Thoracic aorta (tissue), 2 donors: ENCODE data around the gene SHMT2. TPM values are rescaled to one million over a fixed set of nuclear protein-coding genes. Genes with fewer than 3 reads are reported as not detected.

ENCODE experiments used
- ATAC-seq: fragments of 150-250 bp; one replicate; pipeline ENCODE4 v1.8.0; 2017; ENCODE audit warnings: low read depth; ENCODE audit not compliant: insufficient number of reproducible peaks, low FRiP score
- DNase-seq: peaks from one replicate; pipeline ENCODE4 v3.0.0-alpha.2; 2020; ENCODE audit warnings: low spot score
- H3K27ac ChIP-seq, 2 donors: fragments of 200-600 bp; sonication (generic); 1 replicate in 1 of 2; 2 replicates in 1 of 2; pipeline ENCODE4 v1.5.1; 2016; ENCODE audit warnings: mild to moderate bottlenecking in 2 of 2, moderate library complexity in 2 of 2
- H3K27me3 ChIP-seq: fragments of 200-600 bp; sonication (generic); replicated peaks from 2 replicates; pipeline ENCODE4 v1.6.0; 2016; ENCODE audit warnings: mild to moderate bottlenecking; ENCODE audit not compliant: insufficient read depth
- H3K36me3 ChIP-seq: fragments of 200-600 bp; sonication (generic); one replicate; pipeline ENCODE4 v1.5.1; 2016
- H3K4me1 ChIP-seq, 2 donors: fragments of 200-600 bp; sonication (generic); 1 replicate in 1 of 2; 2 replicates in 1 of 2; pipeline versions ENCODE4 v1.5.1 to v1.6.0; 2016; ENCODE audit warnings: low read depth in 2 of 2, mild to moderate bottlenecking in 1 of 2; ENCODE audit not compliant: control insufficient read depth in 1 of 2
- H3K4me3 ChIP-seq: fragments of 200-600 bp; sonication (generic); 2 replicates; pipeline ENCODE4 v1.5.1; 2016; ENCODE audit warnings: mild to moderate bottlenecking
- H3K9me3 ChIP-seq: fragments of 200-600 bp; sonication (generic); 2 replicates; pipeline ENCODE4 v1.5.1; 2016
- CTCF ChIP-seq: fragments of 200-600 bp; sonication (generic); IDR thresholded peaks from one replicate; pipeline ENCODE4 v1.5.1; 2019; ENCODE audit warnings: antibody characterized with exemption
- total RNA-seq, 2 donors: library from RNA; depleted of rRNA; stranded (reverse); fragments of >200 nt; gene quantifications; one replicate each; pipeline versions ENCODE4 v1.1.0 to v1.2.3, GENCODE V29; 2016

The SHMT2 gene
- total RNA-seq, 2 donors from 2014 or later = 57.3 to 60.4 TPM

GRCh38 chr12:57223191-57224165, 6.0 kb upstream of the SHMT2 start:
- no peak for TF ChIP-seq CTCF
- no peak for DNase-seq
- H3K36me3 ChIP-seq = no peaks in the 10 kb centered on the region
- peaks cover 28% of the 10 kb centered on the region for H3K27me3 ChIP-seq
- H3K9me3 ChIP-seq = no peaks in the 10 kb centered on the region
- H3K27ac ChIP-seq = no peak overlapping the region
- H3K4me3 ChIP-seq = no peak overlapping the region
- no peak for ATAC-seq
- peaks cover 0 to 4% of the 10 kb centered on the region in 2 donors for H3K4me1 ChIP-seq

GRCh38 chr12:57224278-57224972, 5.1 kb upstream of the SHMT2 start:
- no peak for TF ChIP-seq CTCF
- DNase-seq (no peak), ATAC-seq (no peak)
- Histone ChIP-seq H3K27me3 (peaks cover 19% of the 10 kb centered on the region), H3K4me1 (peaks cover 3 to 11% of the 10 kb centered on the region in 2 donors), H3K4me3 (peak overlapping the region; percentile 42), H3K27ac (no peak overlapping the region), H3K9me3 (no peaks in the 10 kb centered on the region), H3K36me3 (no peaks in the 10 kb centered on the region)

GRCh38 chr12:57224973-57225679, 4.4 kb upstream of the SHMT2 start:
- Histone ChIP-seq H3K4me3 (peak overlapping the region; percentile 42), H3K27ac (no peak overlapping the region), H3K36me3 (no peaks in the 10 kb centered on the region), H3K4me1 (peaks cover 3 to 14% of the 10 kb centered on the region in 2 donors), H3K27me3 (peaks cover 19% of the 10 kb centered on the region), H3K9me3 (no peaks in the 10 kb centered on the region)
- peak; percentile 42 for TF ChIP-seq CTCF
- no peak for DNase-seq
- ATAC-seq = no peak

- no peak for ATAC-seq
- no peak overlapping the region for H3K4me3 ChIP-seq
- peaks cover 9 to 21% of the 10 kb centered on the region in 2 donors for H3K4me1 ChIP-seq
- peaks cover 19% of the 10 kb centered on the region for H3K27me3 ChIP-seq
- DNase-seq = no peak
- no peak overlapping the region for H3K27ac ChIP-seq
- H3K36me3 ChIP-seq = no peaks in the 10 kb centered on the region
- H3K9me3 ChIP-seq = no peaks in the 10 kb centered on the region
- TF ChIP-seq CTCF = no peak
Observed at GRCh38 chr12:57225680-57226210, 3.8 kb upstream of the SHMT2 start.
